Panc1 (cell line): Measurements from ENCODE around the gene SEBOX. TPM values are rescaled to one million over a fixed set of nuclear protein-coding genes. Genes with fewer than 3 reads are reported as not detected.

Experiments
- ATAC-seq: fragments of 200-7000 bp; cut with Tn5 transposase; 2 replicates; pipeline ENCODE4 v1.9.1; 2020; ENCODE audit warnings: mild to moderate bottlenecking, moderate library complexity
- BruUV-seq: library from RNA; stranded (reverse); fragments of 400-500 nt; replicated peaks from 2 replicates; lab custom pipeline; 2021; lab: Mats Ljungman, UMichigan
- CTCF ChIA-PET: fragments of 300-600 bp; sonication (Branson Sonifier 250); formaldehyde crosslinking; loops from one replicate; lab custom pipeline; 2022; ENCODE audit warnings: antibody characterized with exemption; lab: Charles Lee
- POLR2A ChIA-PET: fragments of 300-600 bp; sonication (Branson Sonifier 250); formaldehyde crosslinking; loops from one replicate; lab custom pipeline; 2022; ENCODE audit warnings: antibody characterized with exemption; lab: Charles Lee
- DNase-seq: peaks from one replicate; pipeline ENCODE4 v3.0.0-alpha.2; 2010; ENCODE audit warnings: low read depth, low spot score
- H3K27ac ChIP-seq: 2 replicates; pipeline ENCODE4 v1.5.1; 2011; ENCODE audit warnings: mild to moderate bottlenecking, low read length, inconsistent platforms
- H3K27me3 ChIP-seq: fragments of 200-500 bp; sonication (Bioruptor generic); 2 replicates; pipeline ENCODE4 v1.6.0; 2014; ENCODE audit warnings: low read length, inconsistent platforms; ENCODE audit not compliant: control insufficient read depth, insufficient read depth
- H3K36me3 ChIP-seq: fragments of 200-500 bp; sonication (Bioruptor generic); 2 replicates; pipeline ENCODE4 v1.5.1; 2014; ENCODE audit warnings: inconsistent platforms, mild to moderate bottlenecking, low read length, moderate library complexity; ENCODE audit not compliant: control insufficient read depth, insufficient read depth
- H3K4me1 ChIP-seq: 2 replicates; pipeline ENCODE4 v1.5.1; 2011; ENCODE audit warnings: inconsistent platforms, mild to moderate bottlenecking, low read length, moderate library complexity; ENCODE audit not compliant: control insufficient read depth, insufficient read depth
- H3K4me3 ChIP-seq, 2 experiments: 2 replicates each; pipeline ENCODE4 v1.5.1; 2011 to 2012; ENCODE audit warnings: low read depth in 2 of 2, low read length in 2 of 2, mild to moderate bottlenecking in 2 of 2, inconsistent platforms in 1 of 2, moderate library complexity in 1 of 2
- H3K9me3 ChIP-seq: fragments of 200-500 bp; sonication (Bioruptor generic); 2 replicates; pipeline ENCODE4 v1.5.1; 2014; ENCODE audit warnings: low read depth, mild to moderate bottlenecking, inconsistent platforms, low read length, moderate library complexity; ENCODE audit not compliant: control insufficient read depth, insufficient read depth
- CTCF ChIP-seq: fragments of 450-650 bp; IDR thresholded peaks from 2 replicates; pipeline ENCODE4 v1.5.1; 2017; ENCODE audit warnings: mild to moderate bottlenecking
- POLR2AphosphoS5 ChIP-seq: IDR thresholded peaks from 2 replicates; pipeline ENCODE4 v1.6.1; 2012; ENCODE audit warnings: mild to moderate bottlenecking, low read depth, low read length, moderate library complexity
- SIN3A ChIP-seq: IDR thresholded peaks from 2 replicates; pipeline ENCODE4 v1.6.1; 2012; ENCODE audit warnings: low read depth, mild to moderate bottlenecking, low read length, moderate library complexity, borderline replicate concordance; ENCODE audit not compliant: insufficient read depth
- TCF7L2 ChIP-seq: IDR thresholded peaks from 2 replicates; pipeline ENCODE4 v1.6.1; 2011; ENCODE audit warnings: mild to moderate bottlenecking, low read depth, low read length, inconsistent platforms
- in situ Hi-C: cut with HindIII; loops from 2 replicates; pipeline ENCODE4 v1.10.0; 2016; ENCODE audit warnings: low sequenced_read_pairs, low pct_unique_long_range_greater_than_20kb
- intact Hi-C: fragments of 100-400 bp; cut with micrococcal nuclease; formaldehyde crosslinking; loops from one replicate; pipeline ENCODE4 v1.10.0; 2022; ENCODE audit not compliant: unreplicated experiment
- total RNA-seq: library from RNA; stranded (reverse); gene quantifications from one replicate; pipeline ENCODE4 v1.2.1, GENCODE V29; 2021; ENCODE audit not compliant: unreplicated experiment
- TF ChIP-seq, protein P1 (sequence below), 2 experiments: IDR thresholded peaks; 2 replicates each; pipeline ENCODE4 v1.6.1; 2011 to 2012; ENCODE audit warnings: low read depth in 2 of 2, control low read depth in 1 of 2, low read length in 1 of 2, mild to moderate bottlenecking in 1 of 2, moderate library complexity in 1 of 2; ENCODE audit not compliant: insufficient read depth in 1 of 2

SEBOX gene
- total RNA-seq, 1 experiment from 2014 or later: not detected

DNA sequence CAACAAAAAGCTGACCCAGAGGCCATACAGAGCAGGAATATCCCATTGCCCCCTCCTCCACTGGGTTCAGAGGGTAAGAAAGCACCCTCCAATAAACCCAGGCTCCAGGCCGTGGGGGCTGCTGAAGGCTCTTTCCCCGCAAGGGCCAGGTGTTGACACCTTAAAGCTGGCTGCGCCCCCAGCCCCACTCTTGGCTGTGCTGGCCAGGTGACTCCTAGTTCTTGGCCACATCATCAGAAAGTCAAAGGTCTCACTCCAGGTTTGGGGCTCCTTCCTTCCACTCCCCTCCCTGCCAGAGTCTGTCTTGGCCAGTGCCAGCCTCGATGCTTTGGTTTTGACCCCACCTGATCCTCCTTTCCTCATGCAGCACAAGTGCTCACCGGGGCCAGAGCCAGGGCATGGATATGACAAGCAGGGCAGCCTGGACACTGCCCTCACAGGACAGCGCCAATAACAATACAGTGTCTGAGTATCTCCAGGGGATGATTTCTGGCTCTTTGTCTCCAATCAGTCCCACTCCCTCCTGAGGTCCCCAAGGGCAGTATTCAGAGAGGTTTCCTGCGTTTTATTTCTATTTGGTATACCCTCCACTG is 32.8 kb upstream of the SEBOX start:
- TF ChIP-seq, protein P1, sequence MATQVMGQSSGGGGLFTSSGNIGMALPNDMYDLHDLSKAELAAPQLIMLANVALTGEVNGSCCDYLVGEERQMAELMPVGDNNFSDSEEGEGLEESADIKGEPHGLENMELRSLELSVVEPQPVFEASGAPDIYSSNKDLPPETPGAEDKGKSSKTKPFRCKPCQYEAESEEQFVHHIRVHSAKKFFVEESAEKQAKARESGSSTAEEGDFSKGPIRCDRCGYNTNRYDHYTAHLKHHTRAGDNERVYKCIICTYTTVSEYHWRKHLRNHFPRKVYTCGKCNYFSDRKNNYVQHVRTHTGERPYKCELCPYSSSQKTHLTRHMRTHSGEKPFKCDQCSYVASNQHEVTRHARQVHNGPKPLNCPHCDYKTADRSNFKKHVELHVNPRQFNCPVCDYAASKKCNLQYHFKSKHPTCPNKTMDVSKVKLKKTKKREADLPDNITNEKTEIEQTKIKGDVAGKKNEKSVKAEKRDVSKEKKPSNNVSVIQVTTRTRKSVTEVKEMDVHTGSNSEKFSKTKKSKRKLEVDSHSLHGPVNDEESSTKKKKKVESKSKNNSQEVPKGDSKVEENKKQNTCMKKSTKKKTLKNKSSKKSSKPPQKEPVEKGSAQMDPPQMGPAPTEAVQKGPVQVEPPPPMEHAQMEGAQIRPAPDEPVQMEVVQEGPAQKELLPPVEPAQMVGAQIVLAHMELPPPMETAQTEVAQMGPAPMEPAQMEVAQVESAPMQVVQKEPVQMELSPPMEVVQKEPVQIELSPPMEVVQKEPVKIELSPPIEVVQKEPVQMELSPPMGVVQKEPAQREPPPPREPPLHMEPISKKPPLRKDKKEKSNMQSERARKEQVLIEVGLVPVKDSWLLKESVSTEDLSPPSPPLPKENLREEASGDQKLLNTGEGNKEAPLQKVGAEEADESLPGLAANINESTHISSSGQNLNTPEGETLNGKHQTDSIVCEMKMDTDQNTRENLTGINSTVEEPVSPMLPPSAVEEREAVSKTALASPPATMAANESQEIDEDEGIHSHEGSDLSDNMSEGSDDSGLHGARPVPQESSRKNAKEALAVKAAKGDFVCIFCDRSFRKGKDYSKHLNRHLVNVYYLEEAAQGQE (IDR thresholded peaks at IDR 0.05; ENCODE audit: insufficient read depth in 1 of 2, low read depth in 2 of 2, low read length in 1 of 2): no peak
- no peak for TF ChIP-seq SIN3A
- TF ChIP-seq TCF7L2: no peak
- peak; percentile 18; the same call in 1 of the 2 replicates for TF ChIP-seq POLR2AphosphoS5
- TF ChIP-seq CTCF: no peak
- H3K4me1 ChIP-seq: peaks cover 8% of the 10 kb centered on the region; the same call in 1 of the 2 replicates
- H3K9me3 ChIP-seq: no peaks in the 10 kb centered on the region
- no peak overlapping the region for H3K4me3 ChIP-seq
- BruUV-seq: no TSS peak
- in situ Hi-C loops (no loop called here), intact Hi-C loops (no loop called here)
- no peak overlapping the region; the same call in 1 of the 2 replicates for H3K27ac ChIP-seq
- H3K36me3 ChIP-seq: no peaks in the 10 kb centered on the region
- H3K27me3 ChIP-seq: no peaks in the 10 kb centered on the region
- ATAC-seq (peak; percentile 35), DNase-seq (no peak)
- CTCF ChIA-PET: no interaction called here
- POLR2A ChIA-PET: no interaction called here

- Histone ChIP-seq H3K4me1 (peaks cover 8% of the 10 kb centered on the region; the same call in 1 of the 2 replicates), H3K27me3 (no peaks in the 10 kb centered on the region), H3K27ac (no peak overlapping the region), H3K4me3 (no peak overlapping the region), H3K36me3 (no peaks in the 10 kb centered on the region), H3K9me3 (no peaks in the 10 kb centered on the region)
- ChIA-PET CTCF (interaction anchor here (1.0 kb wide), 1 partner anchor 19 kb away, joined by 3 read pairs; no protein-coding TSS in a partner anchor), POLR2A (no interaction called here)
- in situ Hi-C loops: no loop called here
- intact Hi-C loops: no loop called here
- TF ChIP-seq SIN3A (no peak), POLR2AphosphoS5 (peak; percentile 8; the same call in 1 of the 2 replicates)
- ATAC-seq (no peak), DNase-seq (no peak)
- no TSS peak for BruUV-seq
Measured at GRCh38 chr17:28397275-28397674, 32.3 kb upstream of the SEBOX start.
